PC-3 (cell line): Measurements from ENCODE around the gene ANKRD23. TPM values are rescaled to one million over a fixed set of nuclear protein-coding genes. Genes with fewer than 3 reads are reported as not detected.

ENCODE experiments used
- ATAC-seq: fragments of 200-7000 bp; cut with Tn5 transposase; 2 replicates; pipeline ENCODE4 v1.9.1; 2020; ENCODE audit warnings: mild to moderate bottlenecking, moderate library complexity
- BruUV-seq: library from RNA; stranded (reverse); fragments of 400-500 nt; replicated peaks from 2 replicates; lab custom pipeline; 2021; lab: Mats Ljungman, UMichigan
- CTCF ChIA-PET: fragments of 300-600 bp; sonication (Branson Sonifier 250); formaldehyde crosslinking; loops from one replicate; lab custom pipeline; 2022; ENCODE audit warnings: antibody characterized with exemption; lab: Charles Lee
- POLR2A ChIA-PET: fragments of 300-600 bp; sonication (Branson Sonifier 250); formaldehyde crosslinking; loops from one replicate; lab custom pipeline; 2022; ENCODE audit warnings: antibody characterized with exemption; ENCODE audit not compliant: unreplicated experiment; lab: Charles Lee
- DNase-seq: peaks from one replicate; pipeline ENCODE4 v3.0.0-alpha.2; 2015
- H2AFZ ChIP-seq: fragments of 300-600 bp; sonication (generic); 2 replicates; pipeline ENCODE4 v1.6.0; 2016; ENCODE audit warnings: antibody characterized with exemption, low read length
- H3F3A ChIP-seq: fragments of 300-600 bp; sonication (generic); one replicate; pipeline ENCODE4 v1.6.0; 2017; ENCODE audit warnings: antibody characterized with exemption, low read length, control low read depth, mild to moderate bottlenecking; ENCODE audit not compliant: unreplicated experiment
- H3K27ac ChIP-seq: fragments of 300-600 bp; sonication (generic); 2 replicates; pipeline ENCODE4 v1.5.1; 2016; ENCODE audit warnings: mild to moderate bottlenecking, low read length
- H3K27me3 ChIP-seq: fragments of 300-600 bp; sonication (generic); 2 replicates; pipeline ENCODE4 v1.6.1; 2016; ENCODE audit warnings: low read length, mixed read lengths
- H3K36me3 ChIP-seq: fragments of 300-600 bp; sonication (generic); 2 replicates; pipeline ENCODE4 v1.6.1; 2016; ENCODE audit warnings: low read depth, mixed run types, low read length, mixed read lengths
- H3K4me1 ChIP-seq: fragments of 300-600 bp; sonication (generic); 2 replicates; pipeline ENCODE4 v1.5.1; 2016; ENCODE audit warnings: low read length; ENCODE audit not compliant: insufficient read depth
- H3K4me2 ChIP-seq: fragments of 300-600 bp; sonication (generic); 2 replicates; pipeline ENCODE4 v1.6.0; 2016; ENCODE audit warnings: low read length
- H3K4me3 ChIP-seq: fragments of 300-600 bp; sonication (generic); 2 replicates; pipeline ENCODE4 v1.5.1; 2016; ENCODE audit warnings: mild to moderate bottlenecking, low read length, mixed read lengths
- H3K79me2 ChIP-seq: fragments of 300-600 bp; sonication (generic); 2 replicates; pipeline ENCODE4 v1.6.1; 2017; ENCODE audit warnings: low read length, mixed read lengths
- H3K9ac ChIP-seq: fragments of 300-600 bp; sonication (generic); 2 replicates; pipeline ENCODE4 v1.6.0; 2016; ENCODE audit warnings: mild to moderate bottlenecking, low read length
- H3K9me2 ChIP-seq: fragments of 300-600 bp; sonication (generic); replicated peaks from 2 replicates; pipeline ENCODE4 v1.6.1; 2016; ENCODE audit warnings: mixed run types, low read length, mixed read lengths
- H3K9me3 ChIP-seq: fragments of 300-600 bp; sonication (generic); 2 replicates; pipeline ENCODE4 v1.6.1; 2016; ENCODE audit warnings: low read length, mixed read lengths
- H4K20me1 ChIP-seq: fragments of 300-600 bp; sonication (generic); 2 replicates; pipeline ENCODE4 v1.6.1; 2016; ENCODE audit warnings: low read length, mixed read lengths
- CTCF ChIP-seq: fragments of 300-600 bp; sonication (generic); conservative IDR thresholded peaks from 2 replicates; pipeline ENCODE4 v1.5.1; 2017; ENCODE audit warnings: antibody characterized with exemption, low read depth, mild to moderate bottlenecking, low read length
- EZH2 ChIP-seq: fragments of 300-600 bp; sonication (generic); IDR thresholded peaks from one replicate; pipeline ENCODE4 v1.6.1; 2017; ENCODE audit warnings: antibody characterized with exemption, mild to moderate bottlenecking, low read length; ENCODE audit not compliant: unreplicated experiment
- EZH2phosphoT487 ChIP-seq: fragments of 300-600 bp; sonication (generic); IDR thresholded peaks from 2 replicates; pipeline ENCODE4 v1.6.1; 2018; ENCODE audit warnings: mild to moderate bottlenecking, antibody characterized with exemption, low read length, borderline replicate concordance
- intact Hi-C: fragments of 100-400 bp; cut with micrococcal nuclease; formaldehyde crosslinking; loops from 2 replicates; pipeline ENCODE4 v1.9.0; 2023
- total RNA-seq: library from RNA; depleted of rRNA; stranded (reverse); fragments of >200 nt; gene quantifications from 2 replicates; pipeline ENCODE4 v1.2.3, GENCODE V29; 2014

The ANKRD23 gene
- total RNA-seq, 1 experiment from 2014 or later, result 8.2 TPM

GRCh38 chr2:96882230-96882629 is 38.4 kb upstream of the ANKRD23 start:
- H3K27me3 ChIP-seq, result no peaks in the 10 kb centered on the region
- BruUV-seq, result no TSS peak
- H3K4me2 ChIP-seq, result no peak overlapping the region
- no peak overlapping the region for H3K27ac ChIP-seq
- ATAC-seq, result no peak
- POLR2A ChIA-PET, result interaction anchor here (0.6 kb wide), 1 partner anchor 35 kb away, joined by 4 read pairs; no protein-coding TSS in a partner anchor
- no peak for DNase-seq
- no peak overlapping the region for H3K9ac ChIP-seq
- no peaks in the 10 kb centered on the region for H4K20me1 ChIP-seq
- H3K4me3 ChIP-seq, result no peak overlapping the region
- H3K4me1 ChIP-seq, result peaks cover 40% of the 10 kb centered on the region
- no peaks in the 10 kb centered on the region for H3F3A ChIP-seq
- no peaks in the 10 kb centered on the region for H3K36me3 ChIP-seq
- no peaks in the 10 kb centered on the region for H3K9me2 ChIP-seq
- intact Hi-C loops, result no loop called here
- H3K79me2 ChIP-seq, result no peaks in the 10 kb centered on the region
- TF ChIP-seq EZH2phosphoT487, result no peak
- no peak for TF ChIP-seq EZH2
- no peak for TF ChIP-seq CTCF
- H2AFZ ChIP-seq, result no peak overlapping the region
- no peaks in the 10 kb centered on the region for H3K9me3 ChIP-seq
- CTCF ChIA-PET, result no interaction called here

- no peaks in the 10 kb centered on the region for H3K79me2 ChIP-seq
- DNase-seq (no peak), ATAC-seq (no peak)
- no peak overlapping the region for H2AFZ ChIP-seq
- H3K4me1 ChIP-seq, result peaks cover 40% of the 10 kb centered on the region
- no peaks in the 10 kb centered on the region for H3K27me3 ChIP-seq
- no peaks in the 10 kb centered on the region for H3K9me3 ChIP-seq
- H3K4me2 ChIP-seq, result no peak overlapping the region
- no TSS peak for BruUV-seq
- no peak overlapping the region for H3K9ac ChIP-seq
- no peak for TF ChIP-seq CTCF
- TF ChIP-seq EZH2, result no peak
- TF ChIP-seq EZH2phosphoT487, result no peak
- H3K4me3 ChIP-seq, result no peak overlapping the region
- H3K27ac ChIP-seq, result no peak overlapping the region
- no peaks in the 10 kb centered on the region for H3K36me3 ChIP-seq
- no peaks in the 10 kb centered on the region for H4K20me1 ChIP-seq
- ChIA-PET POLR2A (no interaction called here), CTCF (interaction anchor here (0.6 kb wide), 1 partner anchor 70 kb away, joined by 6 read pairs; no protein-coding TSS in a partner anchor)
- no peaks in the 10 kb centered on the region for H3K9me2 ChIP-seq
- no peaks in the 10 kb centered on the region for H3F3A ChIP-seq
- intact Hi-C loops, result no loop called here
Measured at GRCh38 chr2:96881349-96882195, 37.8 kb upstream of the ANKRD23 start.

DNA sequence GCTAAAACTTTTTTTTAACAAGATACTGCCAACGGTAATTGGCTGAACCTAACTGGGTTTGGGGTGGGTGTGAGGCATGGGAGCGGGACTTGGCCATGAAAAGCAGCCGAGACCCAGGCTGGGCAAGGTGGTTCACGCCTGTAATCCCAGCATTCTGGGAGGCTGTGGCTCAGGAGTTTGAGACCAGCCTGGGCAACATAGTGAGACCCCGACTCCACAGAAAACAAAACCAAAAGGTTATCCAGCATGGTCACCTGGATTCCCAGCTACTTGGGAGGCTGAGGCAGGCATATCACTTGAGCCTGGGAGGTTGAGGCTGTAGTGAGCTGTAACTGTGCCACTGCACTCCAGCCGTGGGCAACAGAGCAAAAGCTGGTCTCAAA is 37.1 kb upstream of the ANKRD23 start:
- CTCF ChIA-PET, result interaction anchor here (0.6 kb wide), 1 partner anchor 71 kb away, joined by 6 read pairs; no protein-coding TSS in a partner anchor
- Histone ChIP-seq H3K9me3 (no peaks in the 10 kb centered on the region), H3K4me2 (no peak overlapping the region), H3K9ac (no peak overlapping the region), H3K4me1 (peaks cover 40% of the 10 kb centered on the region), H4K20me1 (no peaks in the 10 kb centered on the region), H3K36me3 (no peaks in the 10 kb centered on the region), H3F3A (no peaks in the 10 kb centered on the region), H3K27me3 (no peaks in the 10 kb centered on the region), H2AFZ (no peak overlapping the region), H3K27ac (no peak overlapping the region), H3K79me2 (no peaks in the 10 kb centered on the region), H3K9me2 (no peaks in the 10 kb centered on the region), H3K4me3 (no peak overlapping the region)
- no peak for TF ChIP-seq CTCF
- TF ChIP-seq EZH2phosphoT487, result no peak
- no peak for TF ChIP-seq EZH2
- DNase-seq (no peak), ATAC-seq (no peak)
- intact Hi-C loops, result no loop called here
- no TSS peak for BruUV-seq
- POLR2A ChIA-PET, result no interaction called here
